Measurements from ENCODE around the gene IP6K1.

DNA sequence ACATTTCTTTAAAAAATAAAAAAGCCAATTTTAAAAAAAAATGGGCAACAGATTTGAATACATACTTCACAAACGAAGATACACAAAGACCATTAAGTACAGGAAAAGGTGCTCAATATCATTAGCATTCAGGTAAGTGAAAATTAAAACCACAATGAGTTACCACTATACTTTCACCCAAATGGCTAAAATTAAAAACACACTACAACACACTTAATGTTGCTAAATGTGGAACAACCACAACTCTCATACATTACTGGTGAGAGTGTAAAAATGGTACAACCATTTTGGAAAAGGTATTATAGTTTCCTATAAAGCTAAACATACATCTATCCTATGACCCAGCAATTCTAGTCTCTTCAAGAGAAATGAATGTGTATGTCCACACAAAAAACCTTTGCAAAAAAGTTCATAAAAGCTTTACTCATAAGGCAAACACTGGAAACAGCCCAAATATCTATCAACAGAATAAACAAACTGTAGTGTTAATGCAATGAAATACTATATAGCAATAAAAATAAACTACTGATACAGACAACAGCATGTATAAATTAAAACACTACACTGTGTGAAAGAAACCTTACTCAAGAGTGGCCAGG is 14.9 kb downstream of the IP6K1 start:
- no peak for TF ChIP-seq GATA2 (IDR thresholded peaks at IDR 0.05; ENCODE audit: low read depth, low read length)
- no peak for TF ChIP-seq GATA3 (IDR thresholded peaks at IDR 0.05; ENCODE audit: low read depth, low read length)
